GM04503 (cell line): ENCODE results near the gene GALNT1.

ENCODE experiments used
- DNase-seq: peaks from one replicate; pipeline ENCODE4 v3.0.0-alpha.2; 2012; ENCODE audit warnings: low read depth

GALNT1 gene

GRCh38 chr18:35582899-35583558, 1.5 kb downstream of the GALNT1 start:
- DNase-seq: no peak

GRCh38 chr18:35584735-35585134, 3.2 kb downstream of the GALNT1 start:
- no peak for DNase-seq

GRCh38 chr18:35585608-35586007, 4.1 kb downstream of the GALNT1 start:
- DNase-seq: no peak

GRCh38 chr18:35588122-35588521, 6.6 kb downstream of the GALNT1 start:
- DNase-seq: no peak

- no peak for DNase-seq
Measured at GRCh38 chr18:35588995-35589394, 7.5 kb downstream of the GALNT1 start.

GRCh38 chr18:35589546-35589945, 8.0 kb downstream of the GALNT1 start:
- DNase-seq: no peak

- no peak for DNase-seq
Measured at GRCh38 chr18:35590935-35591334, 9.4 kb downstream of the GALNT1 start.

- DNase-seq: no peak
Measured at GRCh38 chr18:35592298-35592697, 10.8 kb downstream of the GALNT1 start.

- no peak for DNase-seq
Measured at GRCh38 chr18:35593859-35594258, 12.3 kb downstream of the GALNT1 start.

GRCh38 chr18:35597758-35598157, 16.2 kb downstream of the GALNT1 start:
- no peak for DNase-seq

GRCh38 chr18:35602193-35602820, 20.8 kb downstream of the GALNT1 start:
- DNase-seq: no peak

GRCh38 chr18:35603008-35603407, 21.5 kb downstream of the GALNT1 start:
- no peak for DNase-seq

GRCh38 chr18:35603528-35603927, 22.0 kb downstream of the GALNT1 start:
- DNase-seq: no peak

- no peak for DNase-seq
Measured at GRCh38 chr18:35604369-35604768, 22.8 kb downstream of the GALNT1 start.

- DNase-seq: no peak
Measured at GRCh38 chr18:35605686-35606417, 24.3 kb downstream of the GALNT1 start.

- DNase-seq: no peak
Measured at GRCh38 chr18:35609236-35609635, 27.7 kb downstream of the GALNT1 start.

GRCh38 chr18:35610089-35610488, 28.5 kb downstream of the GALNT1 start:
- DNase-seq: no peak

GRCh38 chr18:35610724-35611123, 29.2 kb downstream of the GALNT1 start:
- DNase-seq: no peak

GRCh38 chr18:35611518-35611917, 30.0 kb downstream of the GALNT1 start:
- DNase-seq: no peak

GRCh38 chr18:35616074-35616473, 34.5 kb downstream of the GALNT1 start:
- no peak for DNase-seq

GRCh38 chr18:35616664-35617423, 35.3 kb downstream of the GALNT1 start:
- no peak for DNase-seq

- no peak for DNase-seq
Measured at GRCh38 chr18:35617865-35618264, 36.3 kb downstream of the GALNT1 start.

GRCh38 chr18:35618289-35618688, 36.7 kb downstream of the GALNT1 start:
- DNase-seq: no peak
